Stimulated activated CD4-positive, alpha-beta T cell treated with anti-CD3 and anti-CD28 coated beads, Interleukin-2, amount 100 ng/mL, for 24 hours (primary cell): Measurements from ENCODE around the gene THAP4.
"Not testable (repeated sequence)": the region's sequence is repeated elsewhere in the genome, so short reads cannot be mapped to it uniquely, and the experiment has no call there.

Experiments
- DNase-seq, 2 donors: peaks; one replicate each; pipeline ENCODE4 v3.0.0-alpha.2; 2020

THAP4 gene

GRCh38 chr2:241579281-241579680 is 57.7 kb downstream of the THAP4 start:
- no peak for DNase-seq

- DNase-seq, result no peak
Measured at GRCh38 chr2:241577413-241578122, 59.4 kb downstream of the THAP4 start.

GRCh38 chr2:241576293-241576654 is 60.7 kb downstream of the THAP4 start:
- no peak for DNase-seq

GRCh38 chr2:241575624-241576292 is 61.2 kb downstream of the THAP4 start:
- DNase-seq, result no peak

GRCh38 chr2:241574911-241575623 is 61.9 kb downstream of the THAP4 start:
- DNase-seq, result no peak

- no peak for DNase-seq
Measured at GRCh38 chr2:241573741-241574140, 63.2 kb downstream of the THAP4 start.

GRCh38 chr2:241572915-241573651 is 63.9 kb downstream of the THAP4 start:
- DNase-seq, result not testable (repeated sequence)

GRCh38 chr2:241571821-241572620 is 64.9 kb downstream of the THAP4 start:
- DNase-seq, result no peak

- DNase-seq, result no peak
Measured at GRCh38 chr2:241570961-241571581, 65.9 kb downstream of the THAP4 start.

- no peak for DNase-seq
Measured at GRCh38 chr2:241569831-241570281, 67.1 kb downstream of the THAP4 start.

GRCh38 chr2:241568726-241569125 is 68.2 kb downstream of the THAP4 start:
- no peak for DNase-seq

- DNase-seq, result no peak
Measured at GRCh38 chr2:241567776-241568175, 69.2 kb downstream of the THAP4 start.

- not testable (repeated sequence) for DNase-seq
Measured at GRCh38 chr2:241567266-241567665, 69.7 kb downstream of the THAP4 start.

GRCh38 chr2:241566468-241566867 is 70.5 kb downstream of the THAP4 start:
- no peak for DNase-seq

- not testable (repeated sequence) for DNase-seq
Measured at GRCh38 chr2:241566021-241566420, 70.9 kb downstream of the THAP4 start.

- no peak for DNase-seq
Measured at GRCh38 chr2:241565411-241565810, 71.5 kb downstream of the THAP4 start.

GRCh38 chr2:241564596-241565410 is 72.2 kb downstream of the THAP4 start:
- DNase-seq, result no peak

- no peak for DNase-seq
Measured at GRCh38 chr2:241563981-241564595, 72.9 kb downstream of the THAP4 start.

- no peak for DNase-seq
Measured at GRCh38 chr2:241563571-241563980, 73.4 kb downstream of the THAP4 start.

- no peak for DNase-seq
Measured at GRCh38 chr2:241563031-241563507, 73.9 kb downstream of the THAP4 start.
